ENCODE data around the gene VPS39. TPM values are rescaled to one million over a fixed set of nuclear protein-coding genes. Genes with fewer than 3 reads are reported as not detected.

VPS39 gene
- total and polyA plus RNA-seq, 2 of the 13 experiments (the other 11 are each of a cell fraction or from before 2014, with no cell fraction given), result 22.9 to 32.0 TPM

GRCh38 chr15:42149493-42150218 is 58.4 kb downstream of the VPS39 start:
- CTCF ChIA-PET (ENCODE audit: low intra/inter-chr PET ratio, low total read pairs), result no interaction called here
- no TSS peak for BruUV-seq (replicated peaks)
- H3K79me2 ChIP-seq (ENCODE audit: insufficient read depth, low read length), result no peaks in the 10 kb centered on the region
- no peak overlapping the region for H3K9ac ChIP-seq (ENCODE audit: insufficient read depth, low read depth, low read length)
- peaks cover 1 to 31% of the 10 kb centered on the region in 2 experiments; a peak in 4 of 5 replicates for H3K27me3 ChIP-seq (ENCODE audit: control insufficient read depth in 1 of 2, insufficient read depth in 2 of 2, low read length in 2 of 2)
- 44% methylated on average over 10 of the region's 14 CpGs for WGBS (ENCODE audit: low lambda C conversion rate)
- POLR2A ChIA-PET, result interaction anchor here (0.8 kb wide), 1 partner anchor 446 kb away, joined by 3 read pairs; no protein-coding TSS in a partner anchor
- in situ Hi-C loops (cut with HindIII; ENCODE audit: extremely low pct_ligation_motif_present, low pct_unique_long_range_greater_than_20kb), result no loop called here
- FAIRE-seq (no peak), ATAC-seq (peak; percentile 67), DNase-seq (ENCODE audit: low spot score) (peak; percentile 15)
- no peaks in the 10 kb centered on the region for H3K9me3 ChIP-seq (ENCODE audit: low read length)
- no peak overlapping the region for H3K27ac ChIP-seq (ENCODE audit: extremely low read length, insufficient read depth, low read length)
- no peak overlapping the region for H2AFZ ChIP-seq (ENCODE audit: low read length)
- H3K36me3 ChIP-seq (replicated peaks in 1 of 2; ENCODE audit: control insufficient read depth in 1 of 2, insufficient read depth in 2 of 2, low read length in 2 of 2), result no peaks in the 10 kb centered on the region
- H3K4me3 ChIP-seq (replicated peaks in 1 of 3; ENCODE audit: insufficient read depth in 1 of 3, low read depth in 2 of 3, low read length in 3 of 3), result no peak overlapping the region
- no peaks in the 10 kb centered on the region for H4K20me1 ChIP-seq (ENCODE audit: insufficient read depth, low read length)
- H3K4me2 ChIP-seq (ENCODE audit: low read depth, low read length), result peak overlapping the region; percentile 29; the same call in 1 of the 2 replicates
- peaks cover 44% of the 10 kb centered on the region for H3K4me1 ChIP-seq (ENCODE audit: insufficient read depth, low read length)
- intact Hi-C loops (cut with micrococcal nuclease; ENCODE audit: unreplicated experiment), result no loop called here
- TF ChIP-seq ZFP36 (IDR thresholded peaks at IDR 0.05; ENCODE audit: borderline replicate concordance, low read depth, low read length, partially characterized antibody), result no peak
- TF ChIP-seq NCOR1 (IDR thresholded peaks at IDR 0.05; ENCODE audit: borderline replicate concordance, low read length), result no peak
- no peak for TF ChIP-seq TFDP2 (CRISPR knock-in tag; IDR thresholded peaks at IDR 0.05)
- TF ChIP-seq YEATS4 (CRISPR knock-in tag; IDR thresholded peaks at IDR 0.05; ENCODE audit: borderline replicate concordance), result no peak
- TF ChIP-seq PPARG (CRISPR knock-in tag; conservative IDR thresholded peaks at IDR 0.05), result no peak
- no peak for TF ChIP-seq ATAD3A (CRISPR knock-in tag; IDR thresholded peaks at IDR 0.05)
- no peak for TF ChIP-seq ZNF558 (CRISPR knock-in tag; IDR thresholded peaks at IDR 0.05; ENCODE audit: borderline replicate concordance)
- no peak for TF ChIP-seq ZNF770 (CRISPR knock-in tag; IDR thresholded peaks at IDR 0.05)
- TF ChIP-seq XRCC5 (optimal IDR thresholded peaks at IDR 0.05; ENCODE audit: low read length), result no peak
- TF ChIP-seq ZNF143 (CRISPR knock-in tag; IDR thresholded peaks at IDR 0.05), result no peak
- no peak for TF ChIP-seq ZNF609 (CRISPR knock-in tag; IDR thresholded peaks at IDR 0.05; ENCODE audit: borderline replicate concordance)
- TF ChIP-seq CTCF (CRISPR knock-in tag; IDR thresholded peaks at IDR 0.05), result peak; percentile 52
- peak; percentile 27; the same call in 1 of the 2 replicates for TF ChIP-seq STAG1 (CRISPR knock-in tag; IDR thresholded peaks at IDR 0.05)
- peak; percentile 20; the same call in 1 of the 2 replicates for TF ChIP-seq HNF4A (CRISPR knock-in tag; IDR thresholded peaks at IDR 0.05)

All from HepG2 (cell line).